Measurements from ENCODE around the gene DKKL1. TPM values are rescaled to one million over a fixed set of nuclear protein-coding genes. Genes with fewer than 3 reads are reported as not detected.

Gene DKKL1
- total and polyA plus RNA-seq, 2 of the 4 experiments (the other 2 are of a cell fraction), result 0.67 TPM; not detected in 1

GRCh38 chr19:49355909-49356353, 7.7 kb upstream of the DKKL1 start:
- in situ Hi-C loops (cut with MboI; ENCODE audit: low sequenced_read_pairs), result no loop called here
- Histone ChIP-seq H2AK5ac (ENCODE audit: low read depth, low read length) (no peak overlapping the region), H2AK9ac (replicated peaks; ENCODE audit: low read depth, low read length, poor library complexity) (no peak overlapping the region), H4K8ac (ENCODE audit: low read depth in 2 of 2, low read length in 2 of 2) (no peak overlapping the region), H2BK20ac (ENCODE audit: low read depth, low read length) (no peak overlapping the region), H2BK5ac (ENCODE audit: low read depth, low read length, poor library complexity, severe bottlenecking) (no peak overlapping the region), H2AFZ (replicated peaks; ENCODE audit: low read length, poor library complexity) (no peak overlapping the region), H3K27ac (ENCODE audit: insufficient read depth, low read length) (no peak overlapping the region), H3K14ac (replicated peaks; ENCODE audit: low read depth, low read length) (no peak overlapping the region), H3K27me3 (ENCODE audit: control insufficient read depth, insufficient read depth, low read length) (no peaks in the 10 kb centered on the region), H2BK15ac (ENCODE audit: low read depth, low read length) (no peak overlapping the region), H3K4me2 (ENCODE audit: low read depth, low read length) (no peak overlapping the region), H3K56ac (ENCODE audit: extremely low read depth, insufficient read depth, low read length) (no peak overlapping the region), H4K91ac (ENCODE audit: insufficient read depth, low read depth, low read length) (no peak overlapping the region), H3K4me1 (ENCODE audit: control insufficient read depth, insufficient read depth, low read length) (peaks cover 4% of the 10 kb centered on the region; the same call in 1 of the 2 replicates), H3K4me3 (ENCODE audit: insufficient read depth, low read depth, low read length) (no peak overlapping the region), H3K36me3 (ENCODE audit: control insufficient read depth, insufficient read depth, low read length) (peaks cover 65% of the 10 kb centered on the region), H4K20me1 (ENCODE audit: insufficient read depth, low read length) (peaks cover 6% of the 10 kb centered on the region; the same call in 1 of the 2 replicates), H4K5ac (ENCODE audit: low read depth, low read length) (no peak overlapping the region), H3K4ac (ENCODE audit: low read depth, low read length) (no peak overlapping the region), H3K23ac (ENCODE audit: low read depth, low read length) (no peak overlapping the region), H3K9ac (ENCODE audit: low read depth, low read length) (no peak overlapping the region), H2BK120ac (ENCODE audit: low read depth, low read length) (no peak overlapping the region), H3K18ac (ENCODE audit: low read depth, low read length) (no peak overlapping the region), H3K79me1 (ENCODE audit: low read depth in 1 of 2, low read length in 2 of 2) (peaks cover 19 to 62% of the 10 kb centered on the region in 2 experiments), H3K9me1 (ENCODE audit: insufficient read depth, low read length) (peaks cover 16% of the 10 kb centered on the region; the same call in 1 of the 2 replicates), H3K9me3 (ENCODE audit: control insufficient read depth, insufficient read depth, low read length) (no peaks in the 10 kb centered on the region)
- BruUV-seq (replicated peaks), result no TSS peak
- POLR2A ChIA-PET (ENCODE audit: unreplicated experiment), result no interaction called here
- 100% methylated on average over 1 of the region's 12 CpGs; no CpG with 5 or more reads in 1 of the 2 experiments for WGBS, 2 experiments (ENCODE audit: extremely low coverage in 2 of 2, insufficient read length in 1 of 2)
- no peak for TF ChIP-seq POLR2A (IDR thresholded peaks at IDR 0.05; ENCODE audit: low read depth, low read length)
- TF ChIP-seq MAFK (IDR thresholded peaks at IDR 0.05; ENCODE audit: low read depth, low read length), result no peak
- TF ChIP-seq RFX5 (IDR thresholded peaks at IDR 0.05; ENCODE audit: low read depth, low read length), result no peak
- no peak for TF ChIP-seq FOS (IDR thresholded peaks at IDR 0.05; ENCODE audit: low read depth, low read length)
- TF ChIP-seq CHD1 (IDR thresholded peaks at IDR 0.05; ENCODE audit: low read depth, low read length), result no peak
- TF ChIP-seq CEBPB (IDR thresholded peaks at IDR 0.05; ENCODE audit: low read depth, low read length), result no peak
- intact Hi-C loops (cut with micrococcal nuclease), result no loop called here
- CTCF ChIA-PET, result no interaction called here
- ATAC-seq (ENCODE audit: low read depth) (no peak), DNase-seq (no peak)
- dilution Hi-C loops (cut with HindIII; ENCODE audit: low sequenced_read_pairs, unreplicated experiment), result no loop called here
